Stimulated activated CD4-positive, alpha-beta T cell treated with anti-CD3 and anti-CD28 coated beads, TNF-alpha, amount 100 ng/mL, for 1 hour (primary cell): ENCODE results near the gene TMEM53.

Experiments
- DNase-seq, 3 donors: peaks; one replicate each; pipeline ENCODE4 v3.0.0-alpha.2; 2020; ENCODE audit warnings: low read depth in 3 of 3, low spot score in 1 of 3

Gene TMEM53

DNA sequence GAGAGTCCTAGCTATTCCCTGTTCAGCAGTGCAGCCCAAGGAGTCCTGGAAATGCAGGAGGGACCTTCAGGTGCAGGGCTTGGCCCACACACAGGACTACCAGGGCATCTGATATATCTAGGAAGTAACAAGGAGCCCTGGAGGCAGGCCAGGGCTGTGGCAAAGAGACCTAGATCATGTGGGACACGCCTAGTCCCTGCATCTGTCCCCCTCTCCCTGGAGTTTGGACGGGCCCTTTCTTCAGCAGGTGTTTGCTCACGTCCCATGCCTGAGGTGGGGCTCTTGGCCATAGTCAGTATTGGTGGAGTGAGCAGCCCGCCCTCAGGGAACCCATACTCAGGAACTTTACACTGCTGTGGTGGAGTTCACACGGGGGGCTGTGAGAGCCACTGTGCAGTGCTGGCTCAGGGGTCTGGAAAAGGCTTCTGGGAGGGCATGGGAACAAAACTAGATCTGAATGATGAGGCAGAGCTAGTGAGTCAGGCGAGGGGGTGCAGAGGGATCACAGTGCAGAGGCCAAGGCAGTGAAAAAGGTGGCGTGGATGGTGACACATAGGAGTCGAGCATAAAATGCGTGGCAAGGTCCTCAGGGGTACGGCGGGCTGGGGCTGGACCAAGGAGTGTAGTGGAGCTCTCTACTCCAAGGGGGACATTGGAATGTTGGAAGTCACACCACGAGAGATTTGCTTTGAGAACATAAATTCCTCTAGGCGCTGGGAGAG lies 25.6 kb downstream of the TMEM53 start:
- DNase-seq, result no peak

DNA sequence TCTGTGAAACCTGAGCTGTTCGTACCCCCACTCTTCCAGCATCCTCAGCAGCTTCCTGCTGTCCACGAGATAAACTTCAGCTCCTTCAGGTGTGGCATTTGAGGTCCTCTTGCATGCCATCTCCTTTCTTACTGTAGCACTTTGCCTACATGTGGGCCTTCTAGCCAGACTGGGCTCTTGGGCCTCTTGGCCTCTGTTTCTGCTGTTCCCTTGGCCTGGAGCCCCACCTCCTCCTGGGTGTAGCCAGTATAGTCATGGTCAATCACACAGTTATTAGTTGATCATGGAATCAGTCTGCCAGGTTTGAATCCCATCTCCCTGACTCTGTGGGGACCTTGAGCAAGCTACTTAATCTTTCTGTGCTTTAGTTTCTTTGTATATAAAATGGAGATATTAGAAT lies 26.4 kb downstream of the TMEM53 start:
- no peak for DNase-seq

DNA sequence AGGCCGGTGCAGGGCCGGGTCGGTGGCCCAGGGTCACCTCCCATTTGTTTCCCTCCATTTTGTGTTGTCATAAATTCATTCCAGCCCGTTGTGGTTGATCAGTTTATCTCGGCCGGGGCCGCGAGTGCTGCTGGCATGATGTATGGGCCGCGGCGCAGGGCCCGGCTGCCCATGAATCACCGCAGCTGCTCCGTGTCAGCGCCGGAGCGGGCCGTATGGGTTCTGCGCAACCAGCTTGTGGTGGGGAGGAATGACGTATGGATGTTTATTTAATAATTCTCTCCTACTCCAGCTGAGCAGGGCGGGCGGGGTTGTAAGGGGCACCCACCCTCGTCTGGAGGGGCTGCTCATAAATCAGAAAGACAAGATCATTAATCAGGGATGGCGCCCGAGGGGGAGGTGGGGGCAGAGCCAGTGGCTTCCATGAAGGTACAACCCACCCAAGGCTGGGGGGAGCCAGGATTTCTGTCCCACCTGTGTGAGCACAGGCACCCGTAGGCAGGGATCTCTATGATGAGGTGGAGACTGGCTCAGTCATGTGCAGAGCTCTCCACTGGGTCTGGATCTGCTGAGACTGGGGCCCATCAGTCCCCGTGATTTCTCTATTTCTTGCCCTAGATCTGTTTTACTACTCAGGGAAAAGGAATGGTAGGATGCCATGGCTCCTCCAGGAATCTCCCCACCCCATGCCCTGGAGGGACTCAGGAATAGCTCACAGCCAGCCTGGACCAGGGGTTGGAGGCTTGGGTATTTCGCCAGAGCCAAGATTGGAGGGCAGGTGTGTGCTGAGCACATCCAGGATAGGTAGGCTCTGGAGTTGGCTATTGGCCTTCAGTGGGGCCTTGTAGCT lies 27.8 kb downstream of the TMEM53 start:
- DNase-seq, result no peak

DNA sequence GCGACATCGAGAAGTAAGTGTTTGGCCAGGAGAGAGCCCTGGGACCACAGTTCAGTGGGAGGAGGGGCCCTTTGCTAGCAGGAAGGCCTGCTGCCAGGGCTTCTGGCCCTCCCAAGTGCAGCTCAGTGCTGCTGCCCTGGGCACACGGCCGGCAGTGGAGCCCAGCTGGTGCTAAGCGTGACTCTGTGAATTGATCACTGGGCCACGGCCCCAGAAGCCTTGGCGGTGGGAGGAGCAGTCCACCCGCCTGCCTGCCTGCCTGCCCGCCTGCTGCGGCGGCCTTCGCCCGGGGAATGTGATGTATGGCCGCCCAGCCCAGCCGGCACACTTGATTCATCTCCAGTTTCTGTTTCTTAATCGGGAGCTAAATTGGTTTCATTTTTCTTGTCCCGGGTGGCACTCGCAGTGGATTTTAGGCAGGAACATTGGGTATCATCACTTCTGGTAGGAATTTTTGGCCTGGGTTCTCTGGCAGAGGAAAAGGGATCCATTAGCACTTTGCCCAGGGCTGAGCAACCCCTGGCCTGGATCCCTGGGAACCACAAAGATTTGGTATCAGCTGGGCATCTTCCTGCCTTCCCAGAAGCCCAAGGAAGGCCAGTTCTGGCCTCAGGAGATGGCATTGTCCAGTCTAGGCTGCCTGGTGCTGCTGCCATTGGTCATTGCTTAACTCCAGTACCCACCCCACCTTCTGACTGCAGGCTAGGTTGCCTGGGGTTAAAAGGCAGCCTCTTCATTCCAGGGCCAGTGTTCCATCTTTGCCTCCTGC lies 28.6 kb downstream of the TMEM53 start:
- no peak for DNase-seq

DNA sequence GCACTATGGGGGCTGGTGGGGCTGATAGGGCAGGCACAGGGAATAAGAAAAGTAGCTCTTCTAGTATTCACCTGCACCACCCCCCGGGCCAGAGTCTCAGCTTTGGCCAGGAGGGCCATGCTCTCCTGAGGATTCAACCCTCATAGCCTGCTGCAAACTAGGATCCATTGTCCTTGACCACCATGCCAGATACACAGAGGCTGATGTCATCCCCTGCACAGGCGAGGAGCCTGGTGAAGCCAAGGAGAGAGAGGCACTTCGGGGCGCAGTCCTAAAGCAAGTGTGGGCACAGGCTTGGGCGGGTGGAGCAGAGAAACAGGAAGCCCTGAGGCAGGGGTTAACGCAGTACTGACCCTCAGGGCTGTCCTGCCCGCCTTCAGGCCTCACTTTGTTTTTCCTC lies 29.5 kb downstream of the TMEM53 start:
- DNase-seq, result no peak

DNA sequence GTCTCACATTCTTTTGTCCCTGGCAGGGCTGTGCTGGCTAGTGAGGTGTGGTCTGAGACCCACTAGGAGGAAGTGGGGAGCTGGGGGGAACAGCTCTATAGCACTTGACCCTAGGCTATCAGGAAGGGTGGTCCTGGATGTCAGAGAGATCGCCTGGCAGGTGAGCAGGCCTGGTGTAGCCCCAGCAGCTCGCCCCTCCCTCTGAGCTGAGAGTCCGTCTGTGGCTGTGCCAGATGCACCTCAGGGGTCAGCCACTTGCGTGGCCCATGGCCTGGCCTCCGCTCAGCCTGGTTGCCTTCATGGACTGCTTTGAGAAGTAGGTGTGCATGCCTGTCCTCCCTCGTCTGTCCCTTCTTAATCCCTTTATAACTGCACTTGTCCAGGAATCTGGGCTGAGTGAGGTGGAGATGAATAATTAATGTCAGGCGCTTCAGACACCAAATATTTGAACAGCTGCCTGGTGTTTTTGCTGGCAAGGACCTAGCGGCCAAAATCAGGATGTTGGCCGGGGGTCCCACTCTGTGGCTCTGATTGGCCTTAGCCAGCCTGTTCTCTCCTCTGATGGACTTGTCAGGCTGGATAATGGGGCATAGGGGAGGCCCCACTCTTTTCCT lies 30.5 kb downstream of the TMEM53 start:
- DNase-seq, result no peak

DNA sequence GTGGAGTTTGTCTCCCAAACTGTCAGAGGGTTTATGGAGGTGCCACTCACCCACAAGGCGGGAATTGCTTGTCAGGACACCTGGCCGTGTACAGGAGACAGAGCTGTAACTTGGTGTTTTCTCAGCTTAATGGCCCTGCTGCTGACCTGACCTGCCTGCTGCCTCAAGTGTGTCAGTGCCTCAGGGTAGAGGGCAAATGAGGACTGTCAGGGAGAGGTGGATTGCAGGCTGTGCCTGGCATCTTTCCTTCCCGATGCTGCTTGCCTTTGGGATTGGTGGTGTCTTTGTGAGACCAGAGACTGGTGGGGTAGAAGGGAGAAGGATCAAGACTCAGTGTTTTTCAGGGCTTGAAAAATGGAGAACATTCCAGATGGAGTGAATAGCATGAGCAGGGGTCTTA lies 31.4 kb downstream of the TMEM53 start:
- DNase-seq, result no peak

DNA sequence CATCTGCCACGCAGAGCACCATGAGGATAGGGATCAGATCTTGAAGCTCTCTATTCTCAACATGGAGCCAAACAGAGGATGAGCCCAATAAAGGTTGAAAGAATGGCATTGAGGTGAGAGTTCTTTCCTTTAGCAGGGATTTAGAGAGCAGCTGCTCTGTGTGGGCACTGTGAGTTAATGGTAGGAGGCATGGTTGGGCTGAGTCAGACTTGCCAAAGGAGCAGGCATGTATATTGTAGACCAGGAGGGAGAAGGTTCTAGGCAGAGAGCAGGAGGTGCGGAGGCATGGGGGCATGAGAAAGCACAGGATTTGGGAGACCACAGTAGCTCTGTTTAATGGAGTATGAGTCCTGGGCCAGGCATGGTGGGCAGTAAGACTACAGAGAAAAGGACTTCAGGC lies 32.0 kb downstream of the TMEM53 start:
- no peak for DNase-seq

DNA sequence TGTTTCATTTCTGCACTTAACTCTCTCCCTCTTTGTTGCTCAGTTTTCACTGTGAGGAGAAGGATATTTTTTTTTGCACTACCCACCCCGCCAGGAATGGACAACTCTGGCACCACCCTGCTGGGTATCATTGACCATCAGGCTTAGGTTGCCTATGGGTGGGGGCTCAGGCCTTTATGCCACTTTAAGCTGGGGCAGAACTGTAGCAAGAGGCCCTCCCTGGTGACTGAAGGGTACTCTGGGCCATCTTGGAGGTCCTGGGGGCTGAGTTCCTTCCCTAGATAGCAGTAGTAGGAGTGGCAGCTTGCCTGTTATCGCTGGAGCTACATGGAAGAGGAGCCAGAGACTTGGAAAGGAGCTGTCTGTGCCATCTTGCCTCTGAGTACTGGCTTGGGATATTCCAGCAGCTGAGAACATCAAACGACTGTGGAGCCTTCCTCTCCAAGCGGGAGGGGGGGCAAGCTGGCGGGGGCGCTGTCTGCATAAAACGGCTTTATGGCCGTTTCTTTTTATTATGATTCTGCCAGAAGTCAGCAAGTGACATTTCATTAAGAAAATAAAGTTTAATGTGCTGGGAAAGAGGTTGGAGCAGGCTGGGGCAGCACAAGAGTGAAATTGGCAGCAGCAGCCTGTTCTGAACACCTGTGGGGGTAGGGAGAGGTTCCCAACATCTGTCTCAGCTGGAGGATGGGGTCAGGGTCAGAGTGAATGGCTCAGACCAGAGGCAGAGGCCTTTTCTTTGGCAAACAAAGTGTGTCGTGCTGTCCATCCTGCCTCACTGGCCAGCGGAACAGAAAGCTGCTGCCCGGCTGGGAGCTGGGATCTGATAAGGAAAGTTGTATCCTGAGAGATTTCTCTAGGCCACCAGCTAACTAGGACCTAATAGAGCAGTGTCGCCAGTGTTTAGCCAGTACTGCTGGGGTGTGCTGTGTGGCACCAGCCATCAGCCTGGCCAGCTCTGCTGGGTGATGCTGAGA lies 32.9 kb downstream of the TMEM53 start:
- DNase-seq, result no peak

DNA sequence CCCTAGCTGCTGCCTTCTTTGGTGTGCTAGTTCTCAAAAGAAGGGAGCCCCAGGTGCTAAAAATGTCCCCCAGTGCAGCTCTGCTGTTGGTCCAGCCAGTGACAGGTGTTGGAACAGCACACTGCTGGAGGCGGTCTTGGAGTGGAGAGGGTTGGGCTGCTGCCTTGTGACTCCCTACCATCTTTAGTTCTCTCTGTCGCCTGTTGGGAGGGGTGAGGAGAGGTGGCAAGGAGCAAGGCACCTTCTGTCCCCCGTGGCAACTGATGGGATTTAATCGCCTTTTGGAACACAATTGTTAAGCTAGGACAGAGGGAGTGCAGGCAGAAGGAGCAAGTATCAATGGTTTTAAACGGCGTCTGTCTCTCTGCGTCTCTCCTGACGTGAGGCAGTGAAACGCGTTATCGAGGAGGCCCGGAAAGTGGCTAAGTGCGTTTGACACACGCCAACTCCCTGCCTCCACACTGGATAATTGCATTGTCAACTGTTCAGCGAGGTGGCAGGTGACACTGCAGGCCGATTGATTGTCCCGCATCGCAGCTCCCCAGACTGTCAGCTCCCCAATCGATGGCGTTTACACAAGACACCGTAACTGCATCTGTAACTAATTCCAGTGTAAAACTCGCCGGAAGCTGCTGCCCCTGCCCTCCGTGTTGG lies 34.0 kb downstream of the TMEM53 start:
- DNase-seq, result no peak

DNA sequence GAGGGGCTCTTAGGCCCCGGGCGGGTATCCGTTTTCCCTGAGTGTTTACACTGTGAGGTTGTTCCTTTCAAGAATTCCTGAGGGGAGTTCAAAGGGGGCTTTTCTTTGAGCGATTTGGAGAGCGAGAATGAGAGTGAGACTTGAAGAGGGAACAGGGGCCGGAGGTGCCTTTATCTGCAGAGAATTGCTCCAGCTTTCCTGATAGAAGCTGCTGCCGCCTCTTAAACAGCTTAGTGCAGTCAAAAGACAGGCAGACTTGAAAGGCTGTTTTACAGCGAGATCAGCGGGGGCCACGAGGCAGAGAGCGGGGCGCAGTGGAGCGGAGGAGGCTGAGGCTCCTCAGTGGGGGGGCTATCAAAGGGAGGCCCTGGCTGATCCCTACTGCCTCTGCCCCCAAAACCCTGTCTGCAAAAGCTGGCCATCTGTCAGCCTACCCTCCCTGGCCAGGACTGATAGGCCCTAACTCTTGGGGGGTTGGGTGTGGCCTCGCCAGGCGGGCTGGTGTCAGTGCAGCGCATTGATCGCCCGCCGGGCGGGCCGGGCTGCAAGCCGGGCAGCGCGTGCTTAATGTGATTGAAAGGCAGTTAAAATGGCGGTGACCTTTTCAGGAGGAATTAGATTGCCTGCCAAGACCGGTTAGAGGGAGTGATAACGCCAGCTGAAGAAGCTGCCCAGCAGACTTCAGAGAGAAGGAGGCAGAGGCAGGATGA lies 36.4 kb downstream of the TMEM53 start:
- DNase-seq, result no peak

DNA sequence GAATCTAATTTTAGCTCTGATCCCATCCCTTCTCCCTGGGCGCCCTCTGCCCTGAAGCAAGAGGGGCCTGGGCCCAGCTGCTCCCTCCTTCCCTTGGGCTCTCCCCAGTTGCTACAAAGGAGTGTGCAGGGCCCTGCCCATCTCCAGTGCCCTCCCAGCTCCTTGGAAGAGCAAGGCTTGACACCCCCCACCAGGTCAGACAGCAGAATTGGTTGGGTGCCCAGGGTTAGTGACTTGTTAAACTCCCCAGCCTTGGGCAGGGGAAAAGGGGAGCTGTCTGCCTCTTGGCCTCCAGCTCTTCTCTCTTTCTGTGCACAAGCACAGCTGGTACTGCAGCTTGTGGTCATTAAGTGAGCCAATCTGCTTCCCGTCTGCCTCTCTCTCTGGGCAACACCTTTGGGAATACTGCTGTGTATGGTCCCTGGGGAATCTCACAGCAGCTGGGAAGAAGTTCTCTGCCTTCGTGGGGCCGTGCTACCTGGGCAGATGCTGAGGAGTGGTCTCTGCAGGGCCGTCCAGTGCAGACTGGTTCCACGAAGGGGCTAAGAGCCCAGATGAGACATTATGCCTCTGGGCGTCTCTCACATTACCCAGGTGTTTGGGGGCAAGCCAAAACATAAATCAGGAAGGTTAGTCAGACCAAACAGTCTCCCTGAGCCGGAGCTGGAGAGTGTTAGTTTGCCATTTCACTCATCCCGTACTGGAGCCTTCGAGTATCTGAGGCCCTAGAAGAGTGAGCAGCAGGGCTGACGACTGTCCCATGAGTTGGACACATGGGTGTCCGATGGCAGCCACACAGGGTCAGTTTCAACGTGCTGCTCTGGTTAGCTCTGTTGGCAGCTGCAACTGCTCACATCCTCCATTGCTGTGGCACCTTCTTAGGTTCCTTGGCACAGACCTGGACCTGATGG lies 37.3 kb downstream of the TMEM53 start:
- no peak for DNase-seq

DNA sequence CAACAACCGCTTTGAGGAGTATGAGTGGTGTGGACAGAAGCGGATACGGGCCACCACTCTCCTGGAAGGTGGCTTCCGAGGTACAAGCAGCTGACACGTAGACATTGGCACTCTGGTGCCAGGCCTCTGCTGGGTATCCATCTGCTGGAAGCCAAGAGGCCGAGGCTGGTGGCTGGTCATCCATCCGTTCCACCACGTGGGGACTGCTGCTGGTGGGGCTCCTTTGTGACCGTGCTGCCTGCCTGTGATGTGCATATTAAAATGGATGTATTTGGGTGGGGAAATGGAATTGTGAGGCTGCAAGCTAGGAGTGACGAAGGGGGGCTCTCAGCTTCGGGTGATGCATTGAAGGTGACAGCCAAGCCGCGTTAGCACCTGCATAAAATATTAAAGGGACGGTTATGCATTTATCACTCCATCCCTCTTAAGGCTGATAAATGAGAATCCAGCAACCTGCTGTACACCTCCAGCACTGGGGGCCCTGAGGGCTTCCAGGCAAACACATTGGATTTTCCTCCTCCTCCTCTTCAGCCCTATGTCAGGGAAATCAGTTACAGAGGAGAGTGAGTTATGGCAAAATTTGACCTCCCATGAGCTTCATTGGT lies 38.1 kb downstream of the TMEM53 start:
- DNase-seq, result no peak

DNA sequence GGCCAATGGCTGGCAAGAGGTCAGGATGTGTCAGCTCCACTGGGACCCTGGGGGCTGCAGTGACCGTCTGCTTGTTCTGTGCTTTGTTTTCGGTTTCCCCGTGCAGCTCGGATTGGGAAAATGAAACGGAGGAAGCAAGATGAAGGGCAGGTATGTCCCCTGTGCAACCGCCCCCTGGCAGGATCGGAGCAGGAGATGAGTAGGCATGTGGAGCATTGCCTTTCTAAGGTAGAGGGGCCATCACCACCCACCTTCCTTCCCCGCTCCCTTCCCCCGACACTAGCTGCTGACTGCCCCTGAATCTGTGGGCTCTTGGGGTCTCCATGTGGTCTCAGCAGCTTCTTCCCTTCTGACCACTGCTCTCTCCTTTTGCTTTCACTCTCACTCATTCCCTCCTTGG lies 38.8 kb downstream of the TMEM53 start:
- no peak for DNase-seq

DNA sequence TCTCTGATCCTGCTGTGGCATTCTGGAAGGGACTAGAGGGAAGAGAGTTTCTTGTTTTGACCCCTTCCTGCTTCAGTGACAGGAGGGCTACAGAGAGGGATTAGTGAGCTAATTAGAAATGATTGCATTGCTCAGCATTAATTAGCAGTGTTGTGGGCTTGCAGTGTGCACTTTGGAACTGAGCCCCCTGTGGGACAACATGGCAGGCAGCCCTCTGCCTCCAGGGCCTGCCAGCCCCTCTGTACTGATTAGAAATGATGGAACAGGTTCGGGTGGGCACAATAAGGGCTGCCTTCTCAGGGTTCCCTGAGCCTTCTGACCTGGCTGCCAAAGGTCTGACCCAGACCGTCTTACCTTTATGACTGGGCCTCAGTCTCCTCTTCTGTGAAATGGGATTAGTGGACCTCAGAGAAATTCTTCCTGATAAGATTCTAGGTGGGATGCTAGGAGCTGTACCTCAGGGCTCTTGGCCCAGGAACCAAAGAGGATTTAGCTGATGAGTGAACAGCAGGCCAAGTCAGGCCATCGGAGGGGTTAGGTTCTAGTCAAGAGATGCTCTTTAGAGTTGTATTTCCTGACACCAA lies 39.6 kb downstream of the TMEM53 start:
- DNase-seq, result no peak

DNA sequence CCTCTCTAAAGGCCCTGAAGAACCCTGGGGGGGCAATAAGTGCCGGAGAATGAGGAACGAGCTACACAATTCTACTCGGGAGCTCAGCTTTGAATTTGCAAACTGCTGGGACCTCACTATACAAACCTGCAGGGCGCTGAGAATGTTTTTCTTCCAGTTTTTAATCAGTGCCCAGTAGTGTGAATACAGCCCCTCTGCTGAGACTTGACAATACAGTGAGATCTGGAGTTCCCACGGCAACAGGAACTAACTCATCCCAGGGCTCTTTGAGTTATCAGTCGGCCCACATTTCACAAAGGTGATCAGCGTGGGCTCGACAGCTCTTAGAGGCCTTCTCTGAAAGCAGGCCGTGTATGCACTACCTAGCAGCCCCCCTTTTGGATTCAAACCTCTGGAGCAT lies 41.7 kb downstream of the TMEM53 start:
- DNase-seq, result no peak
